Body of pancreas (tissue), 4 donors: ENCODE measurements around the gene COMMD2.

Source experiments
- POLR2A ChIP-seq, 3 donors: fragments of 450-650 bp; IDR thresholded peaks; one replicate each; pipeline ENCODE4 v1.6.1; 2016; ENCODE audit warnings: antibody characterized with exemption in 3 of 3, mild to moderate bottlenecking in 2 of 3
- TF ChIP-seq, protein P1 (sequence below), 7 experiments: fragments of 450-650 bp in 4 of 7; fragments of 200-600 bp in 3 of 7; sonication (generic) in 3 of 7; IDR thresholded peaks; one replicate each; pipeline ENCODE4 v1.5.1; 2016 to 2019; ENCODE audit warnings: antibody characterized with exemption in 7 of 7

DNA sequence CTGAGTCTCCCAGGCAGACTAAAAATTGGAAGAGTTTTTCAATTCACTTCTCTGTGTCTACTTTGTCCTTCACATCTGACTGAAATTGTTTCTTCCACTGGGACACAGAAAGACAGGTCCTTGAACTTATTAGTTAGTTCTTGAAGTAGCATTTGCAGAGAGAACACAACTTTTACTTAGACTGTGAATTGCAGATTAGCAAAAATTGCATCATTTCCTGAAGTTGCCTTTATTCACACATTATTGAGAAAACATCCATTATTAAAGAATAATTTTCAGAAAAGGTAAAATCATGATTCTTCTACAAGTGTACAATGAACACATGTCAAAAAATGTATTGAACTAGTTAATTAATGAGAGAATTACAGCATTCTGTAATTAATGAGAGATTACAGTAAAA, 1.4 kb upstream of the COMMD2 start:
- TF ChIP-seq, protein P1, sequence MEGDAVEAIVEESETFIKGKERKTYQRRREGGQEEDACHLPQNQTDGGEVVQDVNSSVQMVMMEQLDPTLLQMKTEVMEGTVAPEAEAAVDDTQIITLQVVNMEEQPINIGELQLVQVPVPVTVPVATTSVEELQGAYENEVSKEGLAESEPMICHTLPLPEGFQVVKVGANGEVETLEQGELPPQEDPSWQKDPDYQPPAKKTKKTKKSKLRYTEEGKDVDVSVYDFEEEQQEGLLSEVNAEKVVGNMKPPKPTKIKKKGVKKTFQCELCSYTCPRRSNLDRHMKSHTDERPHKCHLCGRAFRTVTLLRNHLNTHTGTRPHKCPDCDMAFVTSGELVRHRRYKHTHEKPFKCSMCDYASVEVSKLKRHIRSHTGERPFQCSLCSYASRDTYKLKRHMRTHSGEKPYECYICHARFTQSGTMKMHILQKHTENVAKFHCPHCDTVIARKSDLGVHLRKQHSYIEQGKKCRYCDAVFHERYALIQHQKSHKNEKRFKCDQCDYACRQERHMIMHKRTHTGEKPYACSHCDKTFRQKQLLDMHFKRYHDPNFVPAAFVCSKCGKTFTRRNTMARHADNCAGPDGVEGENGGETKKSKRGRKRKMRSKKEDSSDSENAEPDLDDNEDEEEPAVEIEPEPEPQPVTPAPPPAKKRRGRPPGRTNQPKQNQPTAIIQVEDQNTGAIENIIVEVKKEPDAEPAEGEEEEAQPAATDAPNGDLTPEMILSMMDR (IDR thresholded peaks at IDR 0.05), result no peak
- TF ChIP-seq POLR2A (IDR thresholded peaks at IDR 0.05), result no peak
